HAP-1 (cell line): ENCODE data around the gene MORN1.
A peak's percentile ranks its signal among the peaks of the same experiment; 100 is the strongest.

Experiments
- DNase-seq, 2 experiments: peaks; one replicate each; pipeline ENCODE4 v3.0.0-alpha.2; 2016 to 2020; ENCODE audit warnings: low spot score in 2 of 2
- H3K27me3 ChIP-seq: fragments of 250-450 bp; sonication (Bioruptor Pico); 2 replicates; pipeline ENCODE4 v1.5.1; 2020; ENCODE audit warnings: low read depth, mild to moderate bottlenecking, moderate library complexity
- H3K36me3 ChIP-seq: fragments of 250-450 bp; sonication (Bioruptor Pico); replicated peaks from 2 replicates; pipeline ENCODE4 v1.5.1; 2020; ENCODE audit warnings: mild to moderate bottlenecking
- H3K4me1 ChIP-seq: fragments of 250-450 bp; sonication (Bioruptor Pico); 2 replicates; pipeline ENCODE4 v1.5.1; 2020; ENCODE audit warnings: mild to moderate bottlenecking
- H3K4me3 ChIP-seq: fragments of 250-450 bp; sonication (Bioruptor Pico); 2 replicates; pipeline ENCODE4 v1.5.1; 2020; ENCODE audit warnings: mild to moderate bottlenecking, moderate library complexity
- H3K9me3 ChIP-seq: fragments of 250-450 bp; sonication (Bioruptor Pico); 2 replicates; pipeline ENCODE4 v1.5.1; 2020; ENCODE audit warnings: mild to moderate bottlenecking, moderate library complexity
- in situ Hi-C: fragments of 300-500 bp; cut with MboI; formaldehyde crosslinking; loops from 3 replicates; pipeline ENCODE4 v1.14.3; 2020; ENCODE audit warnings: low sequenced_read_pairs, inconsistent platforms, mixed read lengths

Gene MORN1

DNA sequence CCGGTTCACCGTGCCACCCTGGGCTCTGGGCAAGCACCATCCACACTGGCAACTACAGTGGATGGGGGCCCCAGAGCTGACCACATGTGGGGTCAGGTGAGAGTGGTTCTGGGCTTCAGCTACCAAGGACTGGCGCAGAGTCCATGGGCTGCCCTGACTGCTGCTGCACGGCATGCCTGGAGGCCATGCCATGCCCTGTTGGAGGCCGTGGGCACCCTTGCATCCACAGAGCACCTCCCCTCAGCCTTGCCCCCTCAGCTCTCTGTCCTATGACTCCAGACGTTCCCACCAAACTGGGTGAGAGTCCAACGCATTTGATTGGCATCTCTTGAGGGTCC, 15.5 kb downstream of the MORN1 start:
- Histone ChIP-seq H3K4me3 (no peak overlapping the region), H3K9me3 (no peaks in the 10 kb centered on the region), H3K27me3 (no peaks in the 10 kb centered on the region), H3K4me1 (no peaks in the 10 kb centered on the region), H3K36me3 (no peaks in the 10 kb centered on the region)
- in situ Hi-C loops: loop anchor here (5.0 kb wide), 1 partner anchor 179 kb away; no protein-coding TSS in a partner anchor
- peak in 1 of 2 experiments; percentile 6 for DNase-seq

DNA sequence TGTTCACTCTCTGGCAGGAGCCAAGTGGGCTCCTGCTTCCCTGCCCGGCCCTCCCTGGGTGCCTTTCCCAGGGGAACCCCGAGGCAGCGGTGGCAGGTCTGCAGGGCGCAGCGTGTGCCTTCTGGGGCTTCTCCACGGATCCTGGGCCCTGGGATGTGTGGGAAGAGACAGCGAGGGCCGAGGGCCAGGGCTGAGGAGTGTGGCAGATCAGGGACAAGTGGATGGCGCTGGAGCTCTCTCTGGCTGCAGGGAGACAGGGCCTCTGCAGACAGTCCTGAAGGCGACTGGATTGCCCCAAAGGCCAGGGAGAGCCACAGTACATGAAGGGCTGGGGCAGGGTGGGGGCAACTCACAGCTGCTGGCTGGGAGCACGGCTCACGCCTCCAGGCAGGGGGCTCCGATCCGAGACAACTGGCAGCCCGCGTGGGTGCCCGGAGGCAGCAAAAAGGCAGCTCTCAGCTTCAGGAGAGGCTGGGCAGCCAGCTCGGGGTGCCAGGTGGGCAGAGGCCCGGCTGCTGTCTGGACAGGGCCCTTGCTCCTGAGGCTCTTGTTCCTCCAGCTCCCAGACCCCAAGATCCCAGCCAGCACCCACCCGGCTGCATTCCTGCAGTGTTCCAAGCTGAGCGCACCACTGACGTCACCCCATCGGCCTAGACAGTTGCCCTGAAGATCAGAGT, 16.0 kb downstream of the MORN1 start:
- in situ Hi-C loops: loop anchor here (5.0 kb wide), 1 partner anchor 178 kb away; no protein-coding TSS in a partner anchor

DNA sequence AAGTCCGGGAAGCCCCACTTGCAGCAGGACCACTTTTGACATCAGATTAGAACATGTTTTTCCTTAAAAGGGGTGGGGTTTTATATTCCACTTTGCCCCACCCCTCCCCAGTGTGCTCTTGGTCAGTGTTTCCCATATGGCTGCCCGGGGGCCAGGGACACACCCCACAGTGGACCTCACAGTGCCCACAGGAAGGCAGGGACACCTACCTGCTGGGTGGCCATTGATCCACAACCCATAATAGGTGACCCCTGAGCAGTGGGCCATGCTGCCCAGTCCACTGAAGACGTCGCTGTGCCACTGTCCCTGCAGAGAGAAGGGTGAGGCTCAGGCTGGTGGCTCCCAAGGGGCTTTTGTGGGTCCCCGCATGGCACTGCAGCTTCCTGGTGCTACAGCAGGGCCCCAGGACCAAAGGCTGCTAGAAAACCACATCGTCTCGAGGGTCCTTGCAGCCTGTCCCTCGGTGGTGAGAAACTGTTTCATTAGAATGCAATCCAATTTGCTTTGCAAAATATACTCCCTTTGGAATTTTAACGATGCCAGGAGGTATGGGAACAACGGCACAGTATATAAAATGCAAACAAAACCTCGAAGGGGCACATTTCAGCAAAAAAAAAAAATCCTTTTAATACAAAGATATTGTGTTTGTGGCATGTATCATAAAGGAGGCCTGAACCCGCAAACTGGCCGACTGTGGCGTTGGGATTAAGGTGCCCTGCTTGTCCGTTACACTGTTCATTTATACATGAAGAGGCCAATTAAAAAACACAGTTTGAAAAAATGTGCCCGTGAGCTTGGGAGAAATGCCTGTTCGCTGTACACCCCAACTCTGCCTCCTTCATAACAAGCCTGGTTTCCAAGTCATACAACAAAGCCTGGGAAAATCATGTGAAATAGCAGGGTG, 16.9 kb downstream of the MORN1 start:
- H3K9me3 ChIP-seq: no peaks in the 10 kb centered on the region
- no peaks in the 10 kb centered on the region for H3K4me1 ChIP-seq
- peak in 1 of 2 experiments; percentile 6 for DNase-seq
- in situ Hi-C loops: loop anchor here (5.0 kb wide), 1 partner anchor 177 kb away; no protein-coding TSS in a partner anchor
- no peak overlapping the region for H3K4me3 ChIP-seq
- no peaks in the 10 kb centered on the region for H3K27me3 ChIP-seq
- H3K36me3 ChIP-seq: no peaks in the 10 kb centered on the region

More for the DNA sequence above, 16.0 kb downstream of the MORN1 start:
- Histone ChIP-seq H3K4me3 (no peak overlapping the region), H3K4me1 (no peaks in the 10 kb centered on the region), H3K27me3 (no peaks in the 10 kb centered on the region), H3K36me3 (no peaks in the 10 kb centered on the region), H3K9me3 (no peaks in the 10 kb centered on the region)
- DNase-seq: peak in 1 of 2 experiments; percentile 6

GRCh38 chr1:2373551-2374251, 17.7 kb downstream of the MORN1 start:
- peak in 1 of 2 experiments; percentile 7 for DNase-seq
- H3K4me3 ChIP-seq: no peak overlapping the region
- in situ Hi-C loops: no loop called here
- H3K9me3 ChIP-seq: no peaks in the 10 kb centered on the region
- H3K36me3 ChIP-seq: no peaks in the 10 kb centered on the region
- no peaks in the 10 kb centered on the region for H3K27me3 ChIP-seq
- no peaks in the 10 kb centered on the region for H3K4me1 ChIP-seq

DNA sequence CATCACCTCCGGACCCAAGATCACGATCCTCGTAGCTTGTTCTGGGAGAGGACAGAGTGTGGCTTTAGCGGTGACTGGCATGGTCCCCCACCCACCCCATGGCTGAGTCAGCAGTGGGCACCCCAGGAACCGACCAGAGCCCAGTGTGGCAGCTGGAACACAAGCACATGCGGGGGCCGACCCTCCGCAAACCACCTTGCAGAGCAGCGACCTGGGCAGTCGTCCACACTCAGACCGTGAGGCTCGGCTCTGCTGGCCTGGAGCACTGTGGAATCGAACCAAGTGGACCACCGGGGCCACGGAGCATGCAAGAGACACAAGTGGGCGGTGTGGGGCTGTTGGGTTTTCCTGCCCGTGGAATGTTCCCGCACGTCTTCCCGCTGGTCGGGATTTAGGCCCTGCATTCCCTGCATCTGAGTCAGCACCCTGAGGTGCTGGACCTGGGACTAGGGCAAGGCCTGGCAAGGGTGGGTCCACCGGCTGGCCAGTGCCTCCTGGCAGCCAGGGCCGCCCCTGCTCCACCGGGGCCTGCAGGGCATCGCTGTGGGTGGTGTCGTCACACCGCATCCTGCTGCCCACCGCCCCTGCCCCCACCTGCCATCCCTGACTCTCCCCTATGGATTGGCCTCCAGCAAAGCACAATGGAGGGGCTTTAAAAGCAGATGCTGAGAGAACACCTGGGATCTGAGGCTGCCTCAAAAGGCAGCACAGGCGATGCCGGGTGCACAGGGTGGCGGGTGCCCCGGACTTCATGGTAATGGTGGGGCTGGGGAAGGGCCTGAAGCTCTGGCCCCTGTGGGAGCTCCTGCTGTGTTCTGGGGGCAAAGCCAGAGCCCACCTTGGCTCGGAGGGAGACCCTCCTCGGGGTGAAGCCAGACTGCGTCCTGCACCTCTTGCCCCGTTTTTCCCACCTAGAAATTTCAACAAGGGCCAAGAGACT, 18.5 kb downstream of the MORN1 start:
- no peaks in the 10 kb centered on the region for H3K36me3 ChIP-seq
- H3K9me3 ChIP-seq: no peaks in the 10 kb centered on the region
- no peaks in the 10 kb centered on the region for H3K4me1 ChIP-seq
- DNase-seq: peak in 1 of 2 experiments; percentile 3
- H3K4me3 ChIP-seq: no peak overlapping the region
- in situ Hi-C loops: no loop called here
- no peaks in the 10 kb centered on the region for H3K27me3 ChIP-seq

- no peak for DNase-seq
- H3K9me3 ChIP-seq: no peaks in the 10 kb centered on the region
- in situ Hi-C loops: no loop called here
Measured at GRCh38 chr1:2368053-2368744, 23.2 kb downstream of the MORN1 start.

DNA sequence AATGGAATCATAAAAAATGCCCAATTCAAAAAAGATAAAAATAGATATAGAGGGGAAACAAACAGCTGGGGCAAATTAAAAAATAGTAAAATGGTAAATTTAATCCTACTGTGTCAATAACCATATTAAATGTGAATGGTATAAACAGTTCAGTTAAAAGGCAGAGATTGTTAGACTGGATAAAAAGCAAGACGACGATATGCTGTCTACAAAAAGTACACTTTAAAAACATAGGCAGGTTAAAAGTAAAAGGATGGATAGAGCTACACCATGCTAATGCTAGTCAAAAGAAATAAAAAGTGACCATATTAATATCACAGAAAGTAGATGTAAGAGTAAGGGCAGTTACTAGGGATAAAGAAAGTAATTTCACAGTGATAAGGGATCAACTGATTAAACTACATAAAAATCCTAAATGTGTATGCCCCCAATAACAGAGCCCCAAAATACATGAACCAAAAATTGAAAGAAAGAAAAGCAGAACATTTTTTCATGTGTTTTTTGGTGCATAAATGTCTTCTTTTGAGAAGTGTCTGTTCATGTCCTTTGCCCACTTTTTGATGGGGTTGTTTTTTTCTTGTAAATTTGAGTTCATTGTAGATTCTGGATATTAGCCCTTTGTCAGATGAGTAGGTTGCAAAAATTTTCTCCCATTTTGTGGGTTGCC, 27.4 kb downstream of the MORN1 start:
- H3K4me1 ChIP-seq: no peaks in the 10 kb centered on the region
- no peak for DNase-seq
- H3K27me3 ChIP-seq: no peaks in the 10 kb centered on the region
- no peaks in the 10 kb centered on the region for H3K36me3 ChIP-seq
- H3K4me3 ChIP-seq: no peak overlapping the region
- in situ Hi-C loops: no loop called here
- no peaks in the 10 kb centered on the region for H3K9me3 ChIP-seq

More at GRCh38 chr1:2368053-2368744, 23.2 kb downstream of the MORN1 start:
- Histone ChIP-seq H3K27me3 (no peaks in the 10 kb centered on the region), H3K4me1 (no peaks in the 10 kb centered on the region), H3K4me3 (no peak overlapping the region), H3K36me3 (no peaks in the 10 kb centered on the region)

GRCh38 chr1:2360588-2361364, 30.6 kb downstream of the MORN1 start:
- Histone ChIP-seq H3K4me3 (no peak overlapping the region), H3K9me3 (no peaks in the 10 kb centered on the region), H3K36me3 (no peaks in the 10 kb centered on the region), H3K27me3 (no peaks in the 10 kb centered on the region), H3K4me1 (no peaks in the 10 kb centered on the region)
- no peak for DNase-seq
- in situ Hi-C loops: no loop called here

- in situ Hi-C loops: no loop called here
- DNase-seq: no peak
- H3K4me3 ChIP-seq: no peak overlapping the region
- no peaks in the 10 kb centered on the region for H3K9me3 ChIP-seq
- H3K27me3 ChIP-seq: no peaks in the 10 kb centered on the region
- no peaks in the 10 kb centered on the region for H3K4me1 ChIP-seq
- no peaks in the 10 kb centered on the region for H3K36me3 ChIP-seq
Measured at GRCh38 chr1:2358651-2359640, 32.4 kb downstream of the MORN1 start.

DNA sequence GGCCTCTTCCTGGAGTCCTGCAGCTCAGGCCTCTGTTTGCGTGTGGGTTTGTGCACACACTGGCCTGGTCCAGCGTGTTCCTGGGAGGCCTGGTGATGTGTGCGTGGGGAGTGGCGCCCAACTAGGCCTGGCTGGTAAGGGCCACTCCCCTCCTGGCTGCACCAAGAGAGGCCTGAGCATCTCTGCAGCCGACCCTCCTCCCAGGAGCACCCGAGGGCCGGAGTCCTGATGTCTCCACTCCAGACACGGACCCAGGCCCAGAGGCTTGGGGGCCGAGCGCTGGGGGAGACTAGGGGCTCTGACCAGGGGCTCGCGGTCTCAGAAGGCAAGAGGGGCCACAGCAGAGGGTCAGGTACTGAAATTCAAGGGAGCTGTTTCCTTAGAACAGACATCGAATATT, 33.3 kb downstream of the MORN1 start:
- H3K9me3 ChIP-seq: no peaks in the 10 kb centered on the region
- in situ Hi-C loops: no loop called here
- no peaks in the 10 kb centered on the region for H3K27me3 ChIP-seq
- H3K36me3 ChIP-seq: no peaks in the 10 kb centered on the region
- no peak for DNase-seq
- H3K4me1 ChIP-seq: no peaks in the 10 kb centered on the region
- no peak overlapping the region for H3K4me3 ChIP-seq
